Erythroblast (primary cell): Measurements from ENCODE around the gene SSC4D.

Experiments
- GATA1 ChIP-seq: IDR thresholded peaks from 2 replicates; pipeline ENCODE4 v1.6.1; 2011; ENCODE audit warnings: low read depth, mild to moderate bottlenecking, control low read depth, low read length, moderate library complexity
- POLR2A ChIP-seq: IDR thresholded peaks from 2 replicates; pipeline ENCODE4 v1.6.1; 2011; ENCODE audit warnings: mild to moderate bottlenecking, low read length

DNA sequence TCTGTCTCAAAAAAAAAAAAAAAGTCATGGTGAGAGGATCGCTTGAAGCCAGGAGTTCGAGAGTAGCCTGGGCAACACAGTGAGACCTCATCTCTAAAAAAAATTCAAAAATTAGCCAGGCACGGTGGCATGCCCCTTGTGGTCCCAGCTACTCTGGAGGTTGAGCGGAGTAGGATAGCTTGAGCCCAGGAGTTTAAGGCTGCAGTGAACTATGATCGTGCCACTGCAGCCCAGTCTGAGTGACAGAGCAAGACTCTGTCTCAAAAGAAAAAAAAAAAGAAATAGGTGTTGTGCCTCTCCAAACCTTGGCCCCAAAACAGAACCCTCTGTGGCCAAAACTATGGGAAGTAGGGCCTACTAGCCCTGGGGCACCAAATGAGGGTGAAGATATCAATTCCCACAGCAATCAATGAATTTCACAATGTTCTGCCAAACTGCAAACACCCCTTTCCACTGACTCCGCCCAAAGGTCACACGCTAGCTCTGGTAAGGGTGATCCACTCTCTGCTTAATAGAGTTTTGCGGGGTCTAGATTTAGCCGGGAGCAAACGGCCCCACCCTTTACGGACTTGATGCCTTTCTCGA lies 16.9 kb downstream of the SSC4D start:
- TF ChIP-seq POLR2A (no peak), GATA1 (no peak)
